OCI-LY7 (cell line): ENCODE measurements around the gene GPD1L. TPM values are rescaled to one million over a fixed set of nuclear protein-coding genes. Genes with fewer than 3 reads are reported as not detected.

Source experiments
- BruUV-seq: library from RNA; stranded (reverse); fragments of 400-500 nt; replicated peaks from 2 replicates; lab custom pipeline; 2021; lab: Mats Ljungman, UMichigan
- CTCF ChIA-PET: fragments of 300-600 bp; sonication (Branson Sonifier 250); formaldehyde crosslinking; loops from one replicate; lab custom pipeline; 2022; ENCODE audit warnings: antibody characterized with exemption; ENCODE audit not compliant: unreplicated experiment; lab: Charles Lee
- POLR2A ChIA-PET: fragments of 300-600 bp; sonication (Branson Sonifier 250); formaldehyde crosslinking; loops from one replicate; lab custom pipeline; 2022; ENCODE audit warnings: antibody characterized with exemption; lab: Charles Lee
- DNase-seq: peaks from one replicate; pipeline ENCODE4 v3.0.0-alpha.2; 2015; ENCODE audit warnings: low spot score
- H2AFZ ChIP-seq: fragments of 200-600 bp; sonication (generic), shearing (Covaris generic); 2 replicates; pipeline ENCODE4 v1.6.1; 2014; ENCODE audit warnings: mild to moderate bottlenecking, antibody characterized with exemption, low read length, moderate library complexity
- H3K27ac ChIP-seq: fragments of 200-600 bp; sonication (generic); 2 replicates; pipeline ENCODE4 v1.5.1; 2014; ENCODE audit warnings: mixed run types, low read depth, mild to moderate bottlenecking, moderate library complexity, low read length, inconsistent platforms; ENCODE audit not compliant: poor library complexity, severe bottlenecking
- H3K36me3 ChIP-seq: fragments of 200-600 bp; sonication (generic); 2 replicates; pipeline ENCODE4 v1.6.1; 2014; ENCODE audit warnings: mild to moderate bottlenecking, antibody characterized with exemption, low read length, moderate library complexity, mixed read lengths; ENCODE audit not compliant: insufficient read depth
- H3K4me1 ChIP-seq: fragments of 200-600 bp; sonication (generic); 2 replicates; pipeline ENCODE4 v1.5.1; 2014; ENCODE audit warnings: mild to moderate bottlenecking, low read length; ENCODE audit not compliant: insufficient read depth, poor library complexity, severe bottlenecking
- H3K4me2 ChIP-seq: fragments of 200-600 bp; sonication (generic); 2 replicates; pipeline ENCODE4 v1.6.1; 2014; ENCODE audit warnings: mild to moderate bottlenecking, low read length
- H3K4me3 ChIP-seq: fragments of 200-600 bp; sonication (generic); 2 replicates; pipeline ENCODE4 v1.5.1; 2014; ENCODE audit warnings: mild to moderate bottlenecking, low read depth, low read length; ENCODE audit not compliant: poor library complexity, severe bottlenecking
- H3K79me2 ChIP-seq: fragments of 200-600 bp; sonication (generic); 2 replicates; pipeline ENCODE4 v1.6.1; 2016; ENCODE audit warnings: low read depth, mild to moderate bottlenecking, low read length, moderate library complexity, mixed read lengths; ENCODE audit not compliant: insufficient read depth
- H3K9me2 ChIP-seq: fragments of 200-600 bp; sonication (generic); 2 replicates; pipeline ENCODE4 v1.6.1; 2016; ENCODE audit warnings: mild to moderate bottlenecking, low read length, mixed read lengths; ENCODE audit not compliant: insufficient read depth
- H3K9me3 ChIP-seq: fragments of 200-600 bp; sonication (generic); 2 replicates; pipeline ENCODE4 v1.6.1; 2014; ENCODE audit warnings: mild to moderate bottlenecking, mixed run types, low read length, mixed read lengths
- H4K20me1 ChIP-seq: fragments of 200-600 bp; sonication (generic); 2 replicates; pipeline ENCODE4 v1.6.1; 2014; ENCODE audit warnings: mild to moderate bottlenecking, antibody characterized with exemption, low read length, moderate library complexity, mixed read lengths; ENCODE audit not compliant: insufficient read depth
- EZH2phosphoT487 ChIP-seq: fragments of 200-600 bp; sonication (generic); IDR thresholded peaks from 2 replicates; pipeline ENCODE4 v1.6.1; 2018; ENCODE audit warnings: low read depth, borderline replicate concordance, mild to moderate bottlenecking, mixed run types, antibody characterized with exemption, low read length, moderate library complexity, mixed read lengths
- intact Hi-C: fragments of 100-400 bp; cut with micrococcal nuclease; formaldehyde crosslinking; loops from one replicate; pipeline ENCODE4 v1.10.0; 2022; ENCODE audit not compliant: unreplicated experiment
- total RNA-seq, 2 experiments: library from RNA; depleted of rRNA in 1 of 2; stranded (reverse); fragments of >200 nt in 1 of 2; shearing (Covaris generic) in 1 of 2; gene quantifications; 2 replicates each; pipeline ENCODE4 v1.2.3, GENCODE V29; 2014 to 2022
- TF ChIP-seq, protein P1 (sequence below): fragments of 200-600 bp; sonication (generic); conservative IDR thresholded peaks from 2 replicates; pipeline ENCODE4 v1.5.1; 2014; ENCODE audit warnings: mild to moderate bottlenecking, antibody characterized with exemption, low read length, moderate library complexity, mixed read lengths

GPD1L gene
- total RNA-seq, 2 experiments from 2014 or later, result 27.5 to 29.2 TPM

DNA sequence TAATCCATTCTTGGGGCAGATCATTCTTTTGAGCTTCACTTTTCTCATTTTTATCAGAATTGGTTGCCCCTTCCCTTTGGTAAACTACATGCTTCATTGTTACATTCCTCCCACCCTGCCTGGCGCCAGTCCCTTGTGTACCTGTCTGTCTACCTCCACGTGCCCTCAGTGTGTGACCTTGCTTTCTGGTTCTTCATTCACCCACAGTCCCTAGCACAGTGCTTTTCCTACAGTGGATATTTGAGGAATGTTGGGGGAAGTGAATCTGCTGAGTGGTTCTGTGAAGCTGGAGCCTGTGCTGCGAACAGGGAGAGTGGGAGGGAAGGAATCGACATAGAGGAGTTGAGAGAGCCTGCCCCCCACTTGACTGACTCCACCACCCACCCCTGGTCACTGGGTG is 23.4 kb downstream of the GPD1L start:
- Histone ChIP-seq H2AFZ (no peak overlapping the region), H3K36me3 (peaks cover 22% of the 10 kb centered on the region), H3K27ac (no peak overlapping the region), H3K9me2 (no peaks in the 10 kb centered on the region), H3K4me3 (no peak overlapping the region), H4K20me1 (no peaks in the 10 kb centered on the region), H3K4me1 (no peaks in the 10 kb centered on the region), H3K79me2 (no peaks in the 10 kb centered on the region), H3K9me3 (no peaks in the 10 kb centered on the region), H3K4me2 (no peak overlapping the region)
- no peak for DNase-seq
- POLR2A ChIA-PET, result interaction anchor here (1.2 to 2.6 kb wide), 3 partner anchors 9 to 26 kb away, joined by 3 to 5 read pairs (median 4); no protein-coding TSS in a partner anchor
- no peak for TF ChIP-seq EZH2phosphoT487
- TF ChIP-seq, protein P1, sequence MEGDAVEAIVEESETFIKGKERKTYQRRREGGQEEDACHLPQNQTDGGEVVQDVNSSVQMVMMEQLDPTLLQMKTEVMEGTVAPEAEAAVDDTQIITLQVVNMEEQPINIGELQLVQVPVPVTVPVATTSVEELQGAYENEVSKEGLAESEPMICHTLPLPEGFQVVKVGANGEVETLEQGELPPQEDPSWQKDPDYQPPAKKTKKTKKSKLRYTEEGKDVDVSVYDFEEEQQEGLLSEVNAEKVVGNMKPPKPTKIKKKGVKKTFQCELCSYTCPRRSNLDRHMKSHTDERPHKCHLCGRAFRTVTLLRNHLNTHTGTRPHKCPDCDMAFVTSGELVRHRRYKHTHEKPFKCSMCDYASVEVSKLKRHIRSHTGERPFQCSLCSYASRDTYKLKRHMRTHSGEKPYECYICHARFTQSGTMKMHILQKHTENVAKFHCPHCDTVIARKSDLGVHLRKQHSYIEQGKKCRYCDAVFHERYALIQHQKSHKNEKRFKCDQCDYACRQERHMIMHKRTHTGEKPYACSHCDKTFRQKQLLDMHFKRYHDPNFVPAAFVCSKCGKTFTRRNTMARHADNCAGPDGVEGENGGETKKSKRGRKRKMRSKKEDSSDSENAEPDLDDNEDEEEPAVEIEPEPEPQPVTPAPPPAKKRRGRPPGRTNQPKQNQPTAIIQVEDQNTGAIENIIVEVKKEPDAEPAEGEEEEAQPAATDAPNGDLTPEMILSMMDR, result no peak
- CTCF ChIA-PET, result interaction anchor here (0.8 kb wide), 1 partner anchor 9 kb away, joined by 3 read pairs; no protein-coding TSS in a partner anchor
- BruUV-seq, result no TSS peak
- intact Hi-C loops, result no loop called here

DNA sequence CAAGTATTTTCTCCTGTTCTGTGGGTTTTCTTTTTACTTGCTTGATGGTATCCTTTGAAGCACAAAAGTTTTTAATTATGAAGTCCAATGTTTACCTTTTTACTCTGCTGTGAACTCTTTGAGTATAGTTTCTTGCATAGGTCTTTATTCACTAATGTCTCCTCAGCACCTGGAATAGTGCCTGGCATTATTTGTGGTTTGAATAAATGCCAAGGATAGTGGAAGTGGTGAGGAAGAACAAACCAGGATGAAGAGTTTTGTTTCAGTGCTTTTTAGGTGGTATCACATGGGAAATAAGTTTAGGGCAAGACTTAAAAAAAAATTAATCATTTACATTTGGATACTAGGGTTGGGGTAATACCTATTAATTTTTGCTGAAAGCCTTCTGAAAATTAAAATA is 25.7 kb downstream of the GPD1L start:
- Histone ChIP-seq H3K9me3 (no peaks in the 10 kb centered on the region), H3K4me1 (peaks cover 4% of the 10 kb centered on the region), H3K4me3 (no peak overlapping the region), H3K9me2 (no peaks in the 10 kb centered on the region), H4K20me1 (no peaks in the 10 kb centered on the region), H3K79me2 (no peaks in the 10 kb centered on the region), H3K27ac (no peak overlapping the region), H3K36me3 (peaks cover 30% of the 10 kb centered on the region), H3K4me2 (no peak overlapping the region), H2AFZ (no peak overlapping the region)
- TF ChIP-seq EZH2phosphoT487, result no peak
- TF ChIP-seq, protein P1, result no peak
- no peak for DNase-seq
- BruUV-seq, result no TSS peak
- intact Hi-C loops, result no loop called here
- ChIA-PET CTCF (no interaction called here), POLR2A (no interaction called here)

DNA sequence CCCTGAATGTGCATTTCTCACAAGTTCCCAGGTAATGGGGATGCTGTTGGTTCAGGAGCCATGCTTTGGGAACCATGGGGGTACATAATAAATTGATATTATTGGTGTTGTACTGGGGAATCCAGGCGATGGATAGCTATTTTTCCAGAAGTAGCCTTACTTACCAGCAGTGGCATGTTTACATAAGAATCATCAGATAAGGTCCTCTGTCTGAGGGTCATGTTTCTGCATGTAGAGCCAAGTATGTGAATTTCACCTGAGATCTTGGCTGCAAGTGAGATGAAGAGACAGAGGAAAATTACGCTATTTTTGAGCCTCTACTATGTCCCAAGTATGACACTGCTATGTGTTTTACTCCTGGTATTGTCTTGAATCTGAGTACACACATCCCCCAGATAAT is 26.3 kb downstream of the GPD1L start:
- Histone ChIP-seq H4K20me1 (no peaks in the 10 kb centered on the region), H3K36me3 (peaks cover 32% of the 10 kb centered on the region), H3K9me3 (no peaks in the 10 kb centered on the region), H2AFZ (no peak overlapping the region), H3K4me3 (no peak overlapping the region), H3K4me2 (no peak overlapping the region), H3K27ac (no peak overlapping the region), H3K9me2 (no peaks in the 10 kb centered on the region), H3K79me2 (no peaks in the 10 kb centered on the region), H3K4me1 (peaks cover 4% of the 10 kb centered on the region)
- DNase-seq, result no peak
- TF ChIP-seq, protein P1, result no peak
- no peak for TF ChIP-seq EZH2phosphoT487
- ChIA-PET CTCF (no interaction called here), POLR2A (interaction anchor here (1.5 kb wide), 1 partner anchor 19 kb away, joined by 5 read pairs; no protein-coding TSS in a partner anchor)
- intact Hi-C loops, result no loop called here
- no TSS peak for BruUV-seq
